Tibial artery (tissue), 4 donors: ENCODE results near the gene ALOXE3.
"Not testable (repeated sequence)": the region's sequence is repeated elsewhere in the genome, so short reads cannot be mapped to it uniquely, and the experiment has no call there.

Experiments used
- DNase-seq, 2 donors: peaks; one replicate each; pipeline ENCODE4 v3.0.0-alpha.2; 2019
- H3K27ac ChIP-seq, 2 donors: fragments of 200-600 bp; sonication (generic) in 1 of 2; 1 replicate in 1 of 2; 2 replicates in 1 of 2; pipeline ENCODE4 v1.5.1; 2018 to 2019; ENCODE audit warnings: mild to moderate bottlenecking in 1 of 2
- H3K27me3 ChIP-seq, 2 donors: fragments of 200-600 bp; sonication (generic) in 1 of 2; one replicate each; pipeline versions ENCODE4 v1.5.1 to v1.6.0; 2016 to 2019
- H3K36me3 ChIP-seq, 3 donors: fragments of 200-600 bp; sonication (generic) in 2 of 3; one replicate each; pipeline ENCODE4 v1.5.1; 2016 to 2019; ENCODE audit warnings: mild to moderate bottlenecking in 2 of 3
- H3K4me1 ChIP-seq, 4 donors: fragments of 200-600 bp; sonication (generic) in 2 of 4; 1 replicate in 3 of 4; 2 replicates in 1 of 4; pipeline ENCODE4 v1.5.1; 2016 to 2019
- H3K4me3 ChIP-seq, 2 donors: fragments of 200-600 bp; sonication (generic) in 1 of 2; 1 replicate in 1 of 2; 2 replicates in 1 of 2; pipeline ENCODE4 v1.5.1; 2018 to 2019; ENCODE audit warnings: mild to moderate bottlenecking in 2 of 2
- H3K9me3 ChIP-seq, 3 donors: fragments of 200-600 bp; sonication (generic) in 1 of 3; one replicate each; pipeline ENCODE4 v1.5.1; 2016 to 2019
- intact Hi-C: fragments of 100-400 bp; cut with DNase I; formaldehyde crosslinking; loops from one replicate; pipeline ENCODE4 v1.15.0; 2023; ENCODE audit warnings: low total_unique reads
- TF ChIP-seq, protein P1 (sequence below), 2 experiments: fragments of 200-600 bp in 1 of 2; fragments of 450-650 bp in 1 of 2; IDR thresholded peaks; one replicate each; pipeline ENCODE4 v1.5.1; 2017 to 2019; ENCODE audit warnings: antibody characterized with exemption in 2 of 2, mild to moderate bottlenecking in 1 of 2, moderate library complexity in 1 of 2

ALOXE3 gene

DNA sequence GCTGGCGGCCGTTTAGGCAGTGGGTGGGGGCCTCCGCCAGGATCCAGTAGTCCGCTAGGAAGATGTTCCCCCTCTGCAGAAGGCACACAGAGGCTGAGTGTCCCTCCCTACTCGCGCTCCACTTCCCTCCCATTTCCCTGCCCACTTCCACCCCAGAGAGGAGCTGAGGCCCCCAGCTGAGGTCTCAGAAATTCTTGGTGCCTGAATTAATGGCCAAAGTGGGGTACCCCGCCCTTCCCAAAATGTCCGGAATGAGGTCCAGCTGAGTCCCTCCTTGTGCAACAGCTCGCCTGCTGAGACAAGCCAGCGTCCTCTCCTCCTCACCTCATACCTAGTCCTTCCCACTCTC is 7.9 kb downstream of the ALOXE3 start:
- no peaks in the 10 kb centered on the region for H3K36me3 ChIP-seq
- no peaks in the 10 kb centered on the region for H3K9me3 ChIP-seq
- H3K27ac ChIP-seq, result no peak overlapping the region
- DNase-seq, result no peak
- intact Hi-C loops, result loop anchor here (10.0 kb wide), 1 partner anchor 194 kb away; no protein-coding TSS in a partner anchor
- H3K27me3 ChIP-seq, result peaks cover 0 to 81% of the 10 kb centered on the region in 2 donors
- H3K4me3 ChIP-seq, result no peak overlapping the region
- H3K4me1 ChIP-seq, result peaks cover 0 to 12% (median 9%) of the 10 kb centered on the region in 4 donors
- TF ChIP-seq, protein P1, sequence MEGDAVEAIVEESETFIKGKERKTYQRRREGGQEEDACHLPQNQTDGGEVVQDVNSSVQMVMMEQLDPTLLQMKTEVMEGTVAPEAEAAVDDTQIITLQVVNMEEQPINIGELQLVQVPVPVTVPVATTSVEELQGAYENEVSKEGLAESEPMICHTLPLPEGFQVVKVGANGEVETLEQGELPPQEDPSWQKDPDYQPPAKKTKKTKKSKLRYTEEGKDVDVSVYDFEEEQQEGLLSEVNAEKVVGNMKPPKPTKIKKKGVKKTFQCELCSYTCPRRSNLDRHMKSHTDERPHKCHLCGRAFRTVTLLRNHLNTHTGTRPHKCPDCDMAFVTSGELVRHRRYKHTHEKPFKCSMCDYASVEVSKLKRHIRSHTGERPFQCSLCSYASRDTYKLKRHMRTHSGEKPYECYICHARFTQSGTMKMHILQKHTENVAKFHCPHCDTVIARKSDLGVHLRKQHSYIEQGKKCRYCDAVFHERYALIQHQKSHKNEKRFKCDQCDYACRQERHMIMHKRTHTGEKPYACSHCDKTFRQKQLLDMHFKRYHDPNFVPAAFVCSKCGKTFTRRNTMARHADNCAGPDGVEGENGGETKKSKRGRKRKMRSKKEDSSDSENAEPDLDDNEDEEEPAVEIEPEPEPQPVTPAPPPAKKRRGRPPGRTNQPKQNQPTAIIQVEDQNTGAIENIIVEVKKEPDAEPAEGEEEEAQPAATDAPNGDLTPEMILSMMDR (IDR thresholded peaks at IDR 0.05), result no peak

DNA sequence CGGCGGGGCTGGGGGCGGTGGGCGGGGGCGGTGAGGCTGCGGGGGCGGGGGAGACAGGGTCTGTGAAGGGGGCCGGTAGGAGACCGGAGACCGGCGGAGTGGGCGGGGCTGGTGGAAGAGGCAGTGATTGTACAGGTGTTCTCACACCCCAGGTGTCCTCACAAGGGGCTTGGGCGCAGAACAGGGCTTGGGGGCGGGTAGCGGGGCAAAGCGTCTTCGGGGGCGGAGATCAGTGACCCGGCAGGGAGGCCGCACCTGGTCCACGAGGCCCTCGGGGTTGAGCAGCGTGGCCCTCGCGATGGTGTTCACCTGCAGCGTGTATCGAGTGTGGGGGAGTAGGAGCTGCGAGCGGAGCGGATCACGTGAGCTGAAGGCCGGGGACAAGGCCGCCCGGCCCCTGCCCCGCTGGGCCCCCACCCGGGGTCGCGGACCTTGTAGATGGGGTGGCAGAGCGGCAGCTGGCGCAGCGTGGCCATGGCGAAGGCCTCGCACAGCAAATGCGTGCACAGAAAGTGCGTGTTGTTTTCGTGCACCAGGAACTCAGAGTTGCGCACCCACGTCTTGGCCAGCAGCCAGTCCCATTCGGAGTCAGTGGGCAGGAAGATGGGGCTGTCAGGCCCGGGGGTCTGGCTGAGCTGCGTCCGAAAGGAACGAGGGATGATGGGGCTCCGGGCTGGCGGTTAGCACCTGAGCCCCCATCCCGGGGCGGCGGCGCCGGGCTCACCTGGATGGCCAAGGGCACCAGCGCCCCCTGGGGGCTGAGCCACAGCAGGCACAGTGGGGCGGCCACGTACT is 8.5 kb downstream of the ALOXE3 start:
- intact Hi-C loops, result loop anchor here (10.0 kb wide), 1 partner anchor 195 kb away; no protein-coding TSS in a partner anchor
- Histone ChIP-seq H3K27me3 (peaks cover 0 to 75% of the 10 kb centered on the region in 2 donors), H3K27ac (no peak overlapping the region), H3K9me3 (no peaks in the 10 kb centered on the region), H3K4me3 (no peak overlapping the region), H3K36me3 (no peaks in the 10 kb centered on the region), H3K4me1 (peaks cover 0 to 12% (median 9%) of the 10 kb centered on the region in 4 donors)
- TF ChIP-seq, protein P1 (IDR thresholded peaks at IDR 0.05), result peak; percentile 50 to 62
- DNase-seq, result no peak

DNA sequence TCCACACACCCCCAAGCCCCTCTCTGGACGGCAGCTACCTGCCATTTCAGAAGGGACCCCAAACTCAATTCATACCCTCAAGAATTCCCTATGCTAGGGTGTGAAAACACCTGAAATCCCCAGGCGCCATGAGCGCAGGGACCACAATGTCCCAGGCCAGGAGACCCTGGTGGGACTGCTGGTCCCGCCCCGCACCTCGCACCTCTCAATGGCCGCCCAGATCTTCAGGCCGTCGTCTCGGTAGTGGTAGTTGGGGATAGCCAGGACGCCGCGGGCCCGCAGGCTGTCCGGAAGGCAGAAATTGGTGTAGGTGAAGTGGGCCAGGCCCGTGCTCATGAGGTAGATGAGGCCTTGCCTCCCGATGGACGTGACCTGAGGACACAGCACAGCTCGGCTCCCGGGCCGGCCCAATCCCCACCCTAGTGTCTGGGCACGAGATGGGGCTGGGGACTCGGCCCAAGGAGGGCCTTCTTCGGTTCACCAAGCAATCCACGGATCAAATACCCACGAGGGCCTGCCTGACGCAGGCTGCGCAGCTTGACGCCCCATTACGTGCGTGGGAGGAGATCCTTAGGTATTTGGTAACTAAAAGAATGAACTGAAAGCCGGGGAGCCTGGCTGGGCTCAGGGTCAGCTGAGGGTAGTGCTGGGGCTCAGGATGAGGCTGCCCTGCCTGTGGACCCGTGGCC is 9.2 kb downstream of the ALOXE3 start:
- no peaks in the 10 kb centered on the region for H3K36me3 ChIP-seq
- TF ChIP-seq, protein P1 (IDR thresholded peaks at IDR 0.05), result no peak
- intact Hi-C loops, result no loop called here
- peaks cover 0 to 12% (median 9%) of the 10 kb centered on the region in 4 donors for H3K4me1 ChIP-seq
- no peak for DNase-seq
- H3K9me3 ChIP-seq, result no peaks in the 10 kb centered on the region
- peaks cover 0 to 67% of the 10 kb centered on the region in 2 donors for H3K27me3 ChIP-seq
- H3K27ac ChIP-seq, result no peak overlapping the region
- no peak overlapping the region for H3K4me3 ChIP-seq

DNA sequence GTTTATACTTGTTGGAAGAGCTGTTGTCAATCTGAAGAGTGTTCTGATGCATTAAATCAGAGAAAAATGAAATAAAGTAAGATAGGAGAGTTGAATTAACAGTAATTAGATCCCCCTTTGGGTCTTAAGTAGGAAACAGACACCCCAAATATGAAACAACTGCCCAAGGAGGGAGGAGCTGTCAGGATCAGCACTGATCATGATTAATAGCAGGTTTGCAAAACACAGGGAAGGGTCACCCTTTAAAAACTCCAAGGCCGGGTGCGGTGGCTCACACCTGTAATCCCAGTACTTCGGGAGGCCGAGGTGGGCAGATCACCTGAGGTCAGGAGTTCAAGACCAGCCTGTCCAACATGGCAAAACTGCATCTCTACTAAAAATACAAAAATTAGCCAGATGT is 11.3 kb downstream of the ALOXE3 start:
- DNase-seq, H3K9me3 ChIP-seq, H3K27ac ChIP-seq, H3K36me3 ChIP-seq, H3K4me3 ChIP-seq, intact Hi-C loops: not testable (repeated sequence)
- H3K4me1 ChIP-seq, result peaks cover 0 to 12% (median 9%) of the 10 kb centered on the region in 4 donors
- peaks cover 0 to 46% of the 10 kb centered on the region in 2 donors for H3K27me3 ChIP-seq

DNA sequence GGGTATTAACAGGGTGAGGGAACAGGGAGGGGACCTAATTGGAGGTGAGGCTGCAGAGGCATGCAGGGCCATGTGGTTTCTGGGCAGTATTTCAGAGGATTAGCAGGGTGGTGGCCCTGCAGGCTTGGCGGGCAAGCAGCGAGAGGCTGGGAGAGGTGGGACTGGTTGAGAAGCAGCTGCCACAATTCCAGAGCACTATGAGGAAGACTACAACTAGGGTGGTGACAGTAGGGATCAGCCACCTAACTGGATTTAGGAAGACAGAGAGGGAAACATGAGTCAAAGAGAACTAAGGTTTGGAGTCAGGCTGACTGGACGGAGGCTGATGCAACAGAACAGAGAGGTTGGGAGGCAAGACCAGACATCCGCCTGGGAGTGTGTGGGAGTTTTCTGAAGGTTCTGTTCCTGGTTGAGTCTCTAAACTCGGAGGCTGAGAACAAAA is 12.3 kb downstream of the ALOXE3 start:
- TF ChIP-seq, protein P1 (IDR thresholded peaks at IDR 0.05), result no peak
- Histone ChIP-seq H3K27me3 (peaks cover 0 to 36% of the 10 kb centered on the region in 2 donors), H3K4me3 (no peak overlapping the region), H3K9me3 (no peaks in the 10 kb centered on the region), H3K36me3 (no peaks in the 10 kb centered on the region), H3K4me1 (peaks cover 0 to 12% (median 9%) of the 10 kb centered on the region in 4 donors), H3K27ac (no peak overlapping the region)
- intact Hi-C loops, result no loop called here
- DNase-seq, result no peak

DNA sequence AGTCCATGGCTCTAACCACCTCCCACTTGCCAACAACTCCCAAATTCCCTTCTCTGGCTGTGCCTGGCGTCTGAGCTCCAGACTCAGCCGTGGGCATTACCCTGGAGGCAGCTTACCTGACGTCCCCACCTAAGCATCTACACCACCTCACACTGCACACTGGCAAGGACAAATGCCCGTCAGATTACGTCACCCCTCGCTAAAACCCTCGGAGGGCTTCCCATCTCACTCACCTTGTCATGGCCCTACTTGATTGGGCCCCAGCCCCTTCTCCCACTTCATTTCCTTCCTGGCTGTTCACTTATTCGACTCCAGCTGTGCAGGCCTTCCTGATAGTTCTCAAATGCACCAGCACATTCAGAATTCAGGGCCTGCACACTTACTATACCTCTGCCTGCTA is 13.4 kb downstream of the ALOXE3 start:
- no peaks in the 10 kb centered on the region for H3K9me3 ChIP-seq
- H3K4me1 ChIP-seq, result peaks cover 0 to 7% (median 4%) of the 10 kb centered on the region in 4 donors
- no peak for DNase-seq
- no peak overlapping the region for H3K4me3 ChIP-seq
- H3K36me3 ChIP-seq, result no peaks in the 10 kb centered on the region
- H3K27me3 ChIP-seq, result peaks cover 0 to 25% of the 10 kb centered on the region in 2 donors
- TF ChIP-seq, protein P1 (IDR thresholded peaks at IDR 0.05), result no peak
- intact Hi-C loops, result no loop called here
- H3K27ac ChIP-seq, result no peak overlapping the region
